ENCODE data around the gene CCDC77.
"Not testable (repeated sequence)": the region's sequence is repeated elsewhere in the genome, so short reads cannot be mapped to it uniquely, and the experiment has no call there.

CCDC77 gene

GRCh38 chr12:402029-402389 lies 565 bp downstream of the CCDC77 start:
- Histone ChIP-seq H3K4me2 (ENCODE audit: low read length) (peak overlapping the region; percentile 95), H2AFZ (ENCODE audit: low read depth, low read length) (peak overlapping the region; percentile 93), H3K27me3 (ENCODE audit: low read depth, low read length) (no peaks in the 10 kb centered on the region), H3K4me1 (ENCODE audit: low read length) (peaks cover 10% of the 10 kb centered on the region), H3K9ac (ENCODE audit: low read length) (peak overlapping the region; percentile 85), H3K36me3 (replicated peaks; ENCODE audit: low read depth, low read length) (no peaks in the 10 kb centered on the region), H3K27ac (ENCODE audit: low read length) (peak overlapping the region; percentile 41; the same call in 1 of the 2 replicates), H4K20me1 (ENCODE audit: insufficient read depth, low read length) (no peaks in the 10 kb centered on the region), H3K79me2 (ENCODE audit: low read length) (peaks cover 20% of the 10 kb centered on the region), H3K9me3 (ENCODE audit: insufficient read depth, low read length) (no peaks in the 10 kb centered on the region), H3K4me3 (ENCODE audit: low read length) (peak overlapping the region; percentile 92)
- TF ChIP-seq CTCF (IDR thresholded peaks at IDR 0.05; ENCODE audit: low read depth, low read length), result peak; percentile 22; the same call in 1 of the 2 replicates
- no peak for TF ChIP-seq EZH2phosphoT487 (IDR thresholded peaks at IDR 0.05; ENCODE audit: low read depth)

- Histone ChIP-seq H3K4me2 (ENCODE audit: low read length) (no peak overlapping the region), H3K27me3 (ENCODE audit: low read depth, low read length) (no peaks in the 10 kb centered on the region), H3K4me1 (ENCODE audit: low read length) (no peaks in the 10 kb centered on the region), H3K36me3 (replicated peaks; ENCODE audit: low read depth, low read length) (peaks cover 20% of the 10 kb centered on the region), H3K9ac (ENCODE audit: low read length) (no peak overlapping the region), H3K27ac (ENCODE audit: low read length) (no peak overlapping the region), H3K4me3 (ENCODE audit: low read length) (no peak overlapping the region), H4K20me1 (ENCODE audit: insufficient read depth, low read length) (no peaks in the 10 kb centered on the region), H2AFZ (ENCODE audit: low read depth, low read length) (no peak overlapping the region), H3K79me2 (ENCODE audit: low read length) (no peaks in the 10 kb centered on the region), H3K9me3 (ENCODE audit: insufficient read depth, low read length) (no peaks in the 10 kb centered on the region)
- no peak for TF ChIP-seq EZH2phosphoT487 (IDR thresholded peaks at IDR 0.05; ENCODE audit: low read depth)
- TF ChIP-seq CTCF (IDR thresholded peaks at IDR 0.05; ENCODE audit: low read depth, low read length), result no peak
These were observed 13.4 kb downstream of the CCDC77 start for GRCh38 chr12:414859-415258.

DNA sequence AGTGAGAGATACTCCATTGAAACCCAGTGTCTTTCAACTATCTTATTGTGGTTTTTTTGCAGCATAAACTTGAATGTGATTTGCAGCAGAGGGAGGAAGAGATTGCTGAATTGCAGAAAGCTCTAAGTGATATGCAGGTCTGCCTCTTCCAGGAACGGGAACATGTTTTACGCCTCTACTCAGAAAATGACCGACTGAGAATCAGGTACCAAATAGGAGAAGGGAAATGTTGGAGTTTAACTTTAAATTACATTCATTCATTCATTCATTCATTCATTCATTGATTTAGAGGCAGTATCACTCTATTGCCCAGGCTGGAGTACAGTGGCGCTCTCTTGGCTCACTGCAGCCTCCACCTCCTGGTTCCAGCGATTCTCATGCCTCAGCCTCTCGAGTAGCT lies 17.0 kb downstream of the CCDC77 start:
- TF ChIP-seq CTCF (IDR thresholded peaks at IDR 0.05; ENCODE audit: low read depth, low read length), result no peak
- Histone ChIP-seq H3K9me3 (ENCODE audit: insufficient read depth, low read length) (no peaks in the 10 kb centered on the region), H3K4me2 (ENCODE audit: low read length) (no peak overlapping the region), H4K20me1 (ENCODE audit: insufficient read depth, low read length) (no peaks in the 10 kb centered on the region), H3K27me3 (ENCODE audit: low read depth, low read length) (no peaks in the 10 kb centered on the region), H3K4me1 (ENCODE audit: low read length) (no peaks in the 10 kb centered on the region), H3K36me3 (replicated peaks; ENCODE audit: low read depth, low read length) (peaks cover 22% of the 10 kb centered on the region), H2AFZ (ENCODE audit: low read depth, low read length) (no peak overlapping the region), H3K27ac (ENCODE audit: low read length) (no peak overlapping the region), H3K79me2 (ENCODE audit: low read length) (no peaks in the 10 kb centered on the region), H3K4me3 (ENCODE audit: low read length) (no peak overlapping the region), H3K9ac (ENCODE audit: low read length) (no peak overlapping the region)

GRCh38 chr12:422526-422925 lies 21.1 kb downstream of the CCDC77 start:
- no peaks in the 10 kb centered on the region for H4K20me1 ChIP-seq (ENCODE audit: insufficient read depth, low read length)
- no peaks in the 10 kb centered on the region for H3K4me1 ChIP-seq (ENCODE audit: low read length)
- H3K9me3 ChIP-seq (ENCODE audit: insufficient read depth, low read length), result no peaks in the 10 kb centered on the region
- H3K27ac ChIP-seq (ENCODE audit: low read length), result no peak overlapping the region
- H3K9ac ChIP-seq (ENCODE audit: low read length), result no peak overlapping the region
- no peak overlapping the region for H3K4me2 ChIP-seq (ENCODE audit: low read length)
- no peaks in the 10 kb centered on the region for H3K79me2 ChIP-seq (ENCODE audit: low read length)
- H3K27me3 ChIP-seq (ENCODE audit: low read depth, low read length), result no peaks in the 10 kb centered on the region
- peaks cover 22% of the 10 kb centered on the region for H3K36me3 ChIP-seq (replicated peaks; ENCODE audit: low read depth, low read length)
- H3K4me3 ChIP-seq (ENCODE audit: low read length), result no peak overlapping the region
- no peak overlapping the region for H2AFZ ChIP-seq (ENCODE audit: low read depth, low read length)
- TF ChIP-seq CTCF (IDR thresholded peaks at IDR 0.05; ENCODE audit: low read depth, low read length), result no peak
- TF ChIP-seq EZH2phosphoT487 (IDR thresholded peaks at IDR 0.05; ENCODE audit: low read depth), result no peak

- H2AFZ ChIP-seq (ENCODE audit: low read depth, low read length); H3K4me1 ChIP-seq (ENCODE audit: low read length); H3K4me3 ChIP-seq (ENCODE audit: low read length); H4K20me1 ChIP-seq (ENCODE audit: insufficient read depth, low read length); H3K27me3 ChIP-seq (ENCODE audit: low read depth, low read length); H3K9me3 ChIP-seq (ENCODE audit: insufficient read depth, low read length); H3K4me2 ChIP-seq (ENCODE audit: low read length); H3K27ac ChIP-seq (ENCODE audit: low read length); H3K79me2 ChIP-seq (ENCODE audit: low read length); H3K9ac ChIP-seq (ENCODE audit: low read length): not testable (repeated sequence)
- peaks cover 42% of the 10 kb centered on the region for H3K36me3 ChIP-seq (replicated peaks; ENCODE audit: low read depth, low read length)
These were observed 34.3 kb downstream of the CCDC77 start for GRCh38 chr12:435737-436136.

All from OCI-LY3 (cell line).